ENCODE results near the gene TEX51. TPM values are rescaled to one million over a fixed set of nuclear protein-coding genes. Genes with fewer than 3 reads are reported as not detected.

The TEX51 gene
- total RNA-seq, 1 donor: not detected

GRCh38 chr2:126886211-126886915 lies 12.3 kb upstream of the TEX51 start:
- TF ChIP-seq, protein P1, sequence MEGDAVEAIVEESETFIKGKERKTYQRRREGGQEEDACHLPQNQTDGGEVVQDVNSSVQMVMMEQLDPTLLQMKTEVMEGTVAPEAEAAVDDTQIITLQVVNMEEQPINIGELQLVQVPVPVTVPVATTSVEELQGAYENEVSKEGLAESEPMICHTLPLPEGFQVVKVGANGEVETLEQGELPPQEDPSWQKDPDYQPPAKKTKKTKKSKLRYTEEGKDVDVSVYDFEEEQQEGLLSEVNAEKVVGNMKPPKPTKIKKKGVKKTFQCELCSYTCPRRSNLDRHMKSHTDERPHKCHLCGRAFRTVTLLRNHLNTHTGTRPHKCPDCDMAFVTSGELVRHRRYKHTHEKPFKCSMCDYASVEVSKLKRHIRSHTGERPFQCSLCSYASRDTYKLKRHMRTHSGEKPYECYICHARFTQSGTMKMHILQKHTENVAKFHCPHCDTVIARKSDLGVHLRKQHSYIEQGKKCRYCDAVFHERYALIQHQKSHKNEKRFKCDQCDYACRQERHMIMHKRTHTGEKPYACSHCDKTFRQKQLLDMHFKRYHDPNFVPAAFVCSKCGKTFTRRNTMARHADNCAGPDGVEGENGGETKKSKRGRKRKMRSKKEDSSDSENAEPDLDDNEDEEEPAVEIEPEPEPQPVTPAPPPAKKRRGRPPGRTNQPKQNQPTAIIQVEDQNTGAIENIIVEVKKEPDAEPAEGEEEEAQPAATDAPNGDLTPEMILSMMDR (IDR thresholded peaks at IDR 0.05; ENCODE audit: insufficient read depth, low read length): peak; percentile 40
- H3K4me3 ChIP-seq (ENCODE audit: low read depth, low read length): peak overlapping the region; percentile 44
- DNase-seq (ENCODE audit: low read depth): peak; percentile 23

DNA sequence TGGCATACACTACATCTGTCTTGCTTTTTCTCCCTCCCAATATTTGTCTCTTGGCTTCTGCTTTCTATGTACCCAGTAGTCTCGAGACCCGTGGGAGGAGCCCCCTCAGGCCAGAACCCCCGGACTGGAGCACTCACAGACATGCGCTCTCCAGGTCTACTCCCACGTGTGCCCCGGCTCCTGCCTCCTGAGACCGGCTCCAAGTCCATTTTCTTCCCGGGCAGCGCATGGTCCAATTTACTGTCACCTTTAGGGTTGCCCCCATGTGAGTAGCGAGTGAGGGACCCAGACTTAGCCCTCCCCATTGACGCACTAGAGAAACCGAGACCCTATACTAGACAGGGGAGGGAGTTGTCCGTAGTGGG lies 11.8 kb upstream of the TEX51 start:
- TF ChIP-seq, protein P1 (IDR thresholded peaks at IDR 0.05; ENCODE audit: insufficient read depth, low read length): no peak
- no peak overlapping the region for H3K4me3 ChIP-seq (ENCODE audit: low read depth, low read length)
- DNase-seq (ENCODE audit: low read depth): no peak

GRCh38 chr2:126887506-126887905 lies 11.2 kb upstream of the TEX51 start:
- H3K4me3 ChIP-seq (ENCODE audit: low read depth, low read length): no peak overlapping the region
- no peak for DNase-seq (ENCODE audit: low read depth)
- TF ChIP-seq, protein P1 (IDR thresholded peaks at IDR 0.05; ENCODE audit: insufficient read depth, low read length): no peak

- DNase-seq (ENCODE audit: low read depth): no peak
- no peak overlapping the region for H3K4me3 ChIP-seq (ENCODE audit: low read depth, low read length)
- TF ChIP-seq, protein P1 (IDR thresholded peaks at IDR 0.05; ENCODE audit: insufficient read depth, low read length): no peak
These were observed 10.6 kb upstream of the TEX51 start for GRCh38 chr2:126888046-126888445.

GRCh38 chr2:126889071-126889470 lies 9.6 kb upstream of the TEX51 start:
- DNase-seq (ENCODE audit: low read depth): no peak
- TF ChIP-seq, protein P1 (IDR thresholded peaks at IDR 0.05; ENCODE audit: insufficient read depth, low read length): no peak
- no peak overlapping the region for H3K4me3 ChIP-seq (ENCODE audit: low read depth, low read length)

- H3K4me3 ChIP-seq (ENCODE audit: low read depth, low read length): no peak overlapping the region
- TF ChIP-seq, protein P1 (IDR thresholded peaks at IDR 0.05; ENCODE audit: insufficient read depth, low read length): no peak
- no peak for DNase-seq (ENCODE audit: low read depth)
These were observed 9.1 kb upstream of the TEX51 start for GRCh38 chr2:126889496-126890135.

All from fibroblast of the aortic adventitia (primary cell).